Stimulated activated naive CD4-positive, alpha-beta T cell (primary cell): Measurements from ENCODE around the gene DPEP2NB.
A peak's percentile ranks its signal among the peaks of the same experiment; 100 is the strongest.
"Not testable (repeated sequence)": the region's sequence is repeated elsewhere in the genome, so short reads cannot be mapped to it uniquely, and the experiment has no call there.

Source experiments
- DNase-seq, 6 experiments: peaks; one replicate each; lab custom pipeline; 2025; lab: John Stamatoyannopoulos, UW

DPEP2NB gene, protein sequence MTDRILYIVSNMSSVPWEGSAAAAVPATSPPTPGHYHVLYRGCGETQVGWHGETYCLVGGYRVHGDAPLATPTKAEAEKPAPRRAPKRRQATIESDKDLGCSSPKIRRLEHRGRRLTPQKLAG

GRCh38 chr16:68015681-68016080 is at the start of gene DPEP2NB:
Gene DPEP2NB, minus strand, starts transcription at chr16:68015911. Its CDS starts 141 bp downstream, at chr16:68015770.
- DNase-seq = no peak

DNA sequence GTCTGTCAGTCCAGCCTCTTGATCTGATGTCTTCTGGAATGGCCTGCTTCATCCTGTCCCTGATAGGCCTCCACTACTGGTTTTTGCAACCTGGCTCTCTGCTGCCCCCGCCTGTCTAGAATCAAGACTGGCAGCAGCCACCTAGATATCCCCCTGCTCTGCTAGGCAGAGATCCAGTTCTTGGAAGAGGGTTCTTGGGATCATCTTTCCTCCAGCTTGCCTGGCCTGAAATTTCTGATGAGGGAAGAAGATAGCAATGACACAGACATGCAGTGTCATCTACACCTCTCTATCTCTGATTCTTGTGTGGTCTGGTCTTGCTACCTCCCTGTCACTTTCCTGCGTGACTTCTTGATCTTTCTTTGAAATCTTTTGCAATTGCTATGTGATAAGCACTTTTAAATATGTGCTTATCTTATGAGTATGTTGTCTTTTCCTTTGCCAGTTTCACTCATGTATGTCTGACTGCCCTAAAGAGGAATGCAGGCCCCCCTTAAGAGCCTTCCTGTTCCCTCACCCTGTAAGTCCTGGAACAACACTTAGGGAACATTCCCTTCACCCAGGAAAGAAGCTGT is 49.2 kb upstream of the DPEP2NB start:
- DNase-seq = peak; percentile 32 to 68 (median 64)

DNA sequence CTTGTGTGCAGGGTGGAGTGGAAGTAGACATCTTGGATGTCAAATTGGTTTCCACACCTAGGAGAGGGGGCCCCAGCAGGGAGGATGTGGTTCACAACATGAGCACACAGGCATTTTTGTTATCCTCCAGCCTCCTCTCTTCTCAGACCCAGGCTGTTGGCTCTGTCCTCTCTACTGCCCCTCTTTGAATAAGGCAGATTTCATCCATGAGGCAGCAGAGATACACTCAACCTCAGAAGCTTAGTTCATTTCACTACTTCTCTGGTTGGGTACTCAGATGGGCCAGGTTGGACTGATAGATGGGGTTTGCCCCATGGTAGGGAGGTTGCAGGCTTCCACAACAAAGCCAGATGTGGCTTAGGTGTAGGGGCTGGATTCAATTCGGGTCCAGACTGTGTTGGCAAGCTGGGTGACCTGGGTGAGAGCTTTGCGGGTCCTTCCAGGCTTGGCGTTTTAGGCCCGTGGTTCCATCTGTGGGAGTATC is 47.2 kb upstream of the DPEP2NB start:
- peak in 2 of 6 experiments; percentile 16 to 24 for DNase-seq

GRCh38 chr16:68061396-68061795 is 45.7 kb upstream of the DPEP2NB start:
- DNase-seq = no peak

- DNase-seq = no peak
Observed at GRCh38 chr16:68059804-68060203, 44.1 kb upstream of the DPEP2NB start.

DNA sequence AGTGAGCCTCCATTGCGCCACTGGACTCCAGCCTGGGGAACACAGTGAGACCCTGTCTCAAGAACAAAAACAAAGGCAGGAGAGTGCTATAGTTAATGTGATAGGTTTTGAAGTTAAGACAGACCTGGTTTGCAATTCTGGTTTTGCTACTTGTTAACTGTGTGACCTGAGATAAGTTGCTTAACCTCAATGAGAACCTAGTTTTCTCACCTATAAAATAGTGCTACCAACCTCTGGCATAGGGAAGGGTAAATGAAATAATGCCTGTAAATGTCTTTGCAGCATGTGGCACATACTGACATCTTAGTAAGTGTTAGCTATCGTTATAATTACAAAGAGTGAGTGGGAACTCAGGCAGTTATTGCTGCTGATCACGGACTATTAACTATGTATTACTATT is 39.7 kb upstream of the DPEP2NB start:
- DNase-seq = no peak

DNA sequence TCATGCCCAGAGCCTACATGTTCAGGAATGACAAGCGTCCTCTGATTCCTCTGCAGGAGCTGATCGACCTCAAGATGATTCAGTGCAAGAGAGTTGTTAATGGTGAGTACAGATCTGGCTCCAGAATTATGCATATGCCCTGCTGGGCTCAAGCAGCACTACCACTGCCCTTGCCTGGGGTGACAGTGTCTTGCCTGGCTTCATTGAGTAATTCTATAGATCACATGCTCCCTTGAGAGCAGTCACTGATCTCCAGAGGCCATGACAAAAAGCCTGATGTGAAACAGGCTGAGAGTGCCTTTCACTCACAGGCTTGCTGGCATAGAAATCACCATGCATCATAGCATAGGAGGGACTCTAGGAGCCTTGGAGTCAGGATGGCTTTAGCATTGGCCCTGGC is 33.7 kb upstream of the DPEP2NB start:
- DNase-seq = no peak

GRCh38 chr16:68047987-68048386 is 32.3 kb upstream of the DPEP2NB start:
- DNase-seq = no peak

DNA sequence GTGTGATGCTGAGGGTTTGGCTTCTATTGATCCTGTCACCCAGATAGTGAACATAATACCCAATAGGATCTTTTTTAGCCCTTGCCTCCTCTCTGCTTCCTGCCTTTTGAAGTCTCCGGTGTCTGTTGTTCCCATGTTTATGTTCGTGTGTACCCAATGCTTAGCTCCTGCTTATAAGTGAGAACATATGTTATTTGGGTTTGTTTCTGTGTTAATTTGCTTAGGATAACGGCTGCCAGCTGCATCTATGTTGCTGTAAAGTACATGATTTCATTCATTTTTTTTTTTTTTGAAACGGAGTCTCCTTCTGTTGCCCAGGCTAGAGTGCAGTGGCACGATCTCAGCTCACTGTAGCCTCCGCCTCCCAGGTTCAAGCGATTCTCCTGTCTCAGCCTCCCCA is 30.4 kb upstream of the DPEP2NB start:
- DNase-seq = no peak

DNA sequence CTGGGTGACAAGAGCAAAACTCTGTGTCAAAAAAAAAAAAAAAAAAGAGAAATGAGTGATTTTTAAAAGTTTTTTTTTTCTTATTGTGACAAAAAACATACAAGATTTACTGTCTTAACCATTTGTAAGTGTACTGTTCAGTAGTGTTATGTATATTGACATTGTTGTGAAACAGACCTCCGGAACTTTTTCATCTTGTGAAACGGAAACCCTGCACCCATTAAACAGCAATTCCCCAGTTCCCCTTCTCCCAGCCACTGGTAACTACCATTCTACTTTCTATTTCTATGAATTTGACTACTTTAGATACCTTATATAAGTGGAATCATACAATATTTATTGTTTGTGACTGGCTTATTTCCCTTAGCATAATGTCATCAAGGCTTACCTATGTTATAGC is 26.1 kb upstream of the DPEP2NB start:
- no peak for DNase-seq

GRCh38 chr16:68040506-68041288 is 25.0 kb upstream of the DPEP2NB start:
- peak; percentile 64 to 92 (median 84) for DNase-seq

DNA sequence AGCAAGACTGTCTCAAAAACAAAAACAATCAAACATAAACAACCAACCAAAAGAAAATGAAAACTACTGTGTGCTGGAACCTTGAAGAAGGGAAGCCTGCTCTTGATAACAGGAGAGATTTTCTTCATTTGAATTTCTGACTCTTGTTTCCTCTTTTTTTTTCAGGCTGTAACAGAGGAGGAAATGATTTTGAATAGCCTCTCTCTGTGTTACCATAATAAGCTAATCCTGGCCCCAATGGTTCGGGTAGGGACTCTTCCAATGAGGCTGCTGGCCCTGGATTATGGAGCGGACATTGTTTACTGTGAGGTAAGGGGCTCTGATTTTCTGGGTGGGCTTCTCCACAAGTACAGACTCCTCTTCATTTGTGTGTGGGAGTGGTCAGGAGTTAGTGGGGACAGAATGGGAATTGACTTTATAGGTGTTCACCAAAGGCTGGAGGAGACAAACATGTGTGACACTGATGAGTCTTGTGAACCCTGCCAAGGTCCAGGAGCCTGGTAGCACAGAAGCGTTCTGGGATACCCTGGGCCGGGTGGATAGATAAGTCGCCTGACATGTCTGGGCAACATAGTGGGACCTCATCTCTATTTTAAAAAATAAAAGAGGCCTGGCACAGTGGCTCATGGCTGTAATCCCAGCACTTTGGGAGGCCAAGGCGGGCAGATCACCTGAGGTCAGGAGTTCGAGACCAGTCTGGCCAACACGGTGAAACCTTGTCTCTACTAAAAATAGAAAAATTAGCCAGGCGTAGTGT is 22.3 kb upstream of the DPEP2NB start:
- DNase-seq = no peak

- no peak for DNase-seq
Observed at GRCh38 chr16:68035227-68035626, 19.5 kb upstream of the DPEP2NB start.

GRCh38 chr16:68033101-68033500 is 17.4 kb upstream of the DPEP2NB start:
- no peak for DNase-seq

GRCh38 chr16:68031951-68032350 is 16.2 kb upstream of the DPEP2NB start:
- no peak for DNase-seq

GRCh38 chr16:68030108-68030507 is 14.4 kb upstream of the DPEP2NB start:
- DNase-seq = not testable (repeated sequence)

- no peak for DNase-seq
Observed at GRCh38 chr16:68028996-68029395, 13.3 kb upstream of the DPEP2NB start.

GRCh38 chr16:68022728-68023537 is 7.2 kb upstream of the DPEP2NB start, which contains the start of the genes DDX28 and DUS2:
Gene DDX28, minus strand, starts transcription at chr16:68023232. Its CDS starts 30 bp downstream, at chr16:68023202.
Gene DUS2, plus strand, starts transcription at chr16:68023284. Its CDS starts 14,740 bp downstream, at chr16:68038024.
- peak; percentile 84 to 97 (median 90) for DNase-seq

DNA sequence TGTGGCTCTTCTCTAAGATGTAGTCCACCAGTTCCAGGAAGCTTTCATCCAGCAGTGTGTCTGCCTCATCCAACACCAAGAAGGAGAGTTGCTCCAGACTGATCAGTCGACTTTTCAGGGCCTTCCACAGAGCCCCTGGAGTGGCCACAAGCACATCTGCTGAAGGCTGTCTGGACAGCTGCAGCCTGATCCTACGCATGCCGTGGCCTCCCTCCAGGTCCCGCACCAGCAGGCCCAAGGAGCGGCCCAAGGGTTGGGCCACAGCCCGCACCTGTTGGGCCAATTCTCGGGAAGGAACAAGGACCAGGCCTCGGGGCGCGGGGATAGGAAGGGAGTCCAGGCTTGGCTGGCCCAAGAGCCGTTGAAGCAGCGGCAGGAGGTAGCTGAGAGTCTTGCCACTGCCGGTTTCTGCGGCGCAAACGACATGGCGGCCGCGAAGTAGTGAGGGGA is 6.6 kb upstream of the DPEP2NB start:
- DNase-seq = no peak

DNA sequence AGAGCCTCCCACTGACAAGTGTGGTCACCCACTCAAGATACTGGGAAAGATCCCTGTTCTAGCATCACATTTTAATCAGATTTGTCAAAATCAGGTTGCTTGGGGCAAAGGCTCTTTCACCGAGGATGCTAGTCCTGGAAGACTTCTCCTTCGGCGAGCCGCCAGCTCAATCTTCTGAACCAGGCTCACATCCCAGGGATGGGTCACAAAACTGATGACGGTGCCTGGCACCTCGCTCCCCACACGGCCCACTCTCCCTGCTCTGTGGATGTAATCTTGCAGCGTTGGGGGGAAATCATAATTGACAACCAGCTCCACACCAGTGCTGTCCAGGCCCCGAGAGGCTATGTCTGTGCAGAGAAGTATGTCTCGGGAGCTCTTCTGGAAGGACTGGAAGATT is 5.8 kb upstream of the DPEP2NB start:
- DNase-seq = no peak

GRCh38 chr16:68019167-68019680 is 3.5 kb upstream of the DPEP2NB start:
- DNase-seq = no peak
